ENCODE data around the gene RNLS. TPM values are rescaled to one million over a fixed set of nuclear protein-coding genes. Genes with fewer than 3 reads are reported as not detected.
A peak's percentile ranks its signal among the peaks of the same experiment; 100 is the strongest.

The RNLS gene
- total RNA-seq, 1 donor from 2014 or later, result 3.7 TPM

DNA sequence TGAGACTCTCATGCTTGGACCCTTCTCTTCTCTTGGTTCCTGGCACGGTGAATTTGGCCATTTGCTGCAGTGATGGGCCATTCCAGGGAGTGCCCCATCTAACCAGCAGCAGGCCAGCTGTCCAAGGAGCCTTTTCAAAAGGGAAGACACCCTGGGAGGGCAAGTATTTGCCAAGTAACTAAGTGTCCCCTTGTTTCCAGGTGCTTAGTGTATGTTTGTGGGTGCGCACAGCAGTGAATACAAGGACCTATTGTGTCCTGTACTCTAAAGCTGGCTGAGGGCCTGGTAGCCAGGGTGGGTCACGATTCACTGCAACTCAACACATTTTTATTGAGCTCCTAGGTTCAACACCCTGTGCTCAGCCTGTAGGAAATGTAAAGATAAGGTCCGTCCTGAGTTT lies 348.8 kb downstream of the RNLS start:
- Histone ChIP-seq H3K4me3 (no peak overlapping the region), H3K4me1 (peaks cover 18% of the 10 kb centered on the region), H3K36me3 (no peaks in the 10 kb centered on the region), H3K27ac (no peak overlapping the region), H3K27me3 (no peaks in the 10 kb centered on the region), H3K9me3 (no peaks in the 10 kb centered on the region)
- intact Hi-C loops (cut with DNase I), result no loop called here
- ATAC-seq, result no peak
- no peak for DNase-seq
- TF ChIP-seq CTCF (IDR thresholded peaks at IDR 0.05), result no peak

DNA sequence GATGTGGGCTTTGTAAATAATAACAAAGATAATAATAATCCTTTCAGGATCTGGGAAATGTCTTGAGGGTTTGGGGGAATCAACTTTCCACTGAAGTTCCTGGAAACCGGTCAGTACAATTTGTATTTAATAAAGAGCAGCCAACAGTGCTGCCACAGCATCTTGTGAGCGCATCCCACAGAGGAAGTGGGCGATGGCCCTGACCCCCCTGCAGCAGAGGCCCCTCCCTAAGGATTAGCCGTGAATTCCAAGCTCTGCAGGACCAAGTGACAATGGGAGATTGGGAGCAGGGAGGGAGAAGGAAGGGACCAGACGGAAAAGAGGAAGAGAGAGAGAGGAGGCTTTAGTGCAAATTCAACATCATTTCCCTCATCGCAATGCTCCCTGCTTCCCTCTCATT lies 349.2 kb downstream of the RNLS start:
- H3K36me3 ChIP-seq, result no peaks in the 10 kb centered on the region
- no peak overlapping the region for H3K4me3 ChIP-seq
- no peaks in the 10 kb centered on the region for H3K27me3 ChIP-seq
- intact Hi-C loops (cut with DNase I), result no loop called here
- TF ChIP-seq CTCF (IDR thresholded peaks at IDR 0.05), result no peak
- peaks cover 18% of the 10 kb centered on the region for H3K4me1 ChIP-seq
- no peak overlapping the region for H3K27ac ChIP-seq
- ATAC-seq (no peak), DNase-seq (no peak)
- no peaks in the 10 kb centered on the region for H3K9me3 ChIP-seq

GRCh38 chr10:88232983-88233543 lies 350.1 kb downstream of the RNLS start:
- ATAC-seq, result no peak
- H3K36me3 ChIP-seq, result no peaks in the 10 kb centered on the region
- DNase-seq, result no peak
- H3K4me3 ChIP-seq, result no peak overlapping the region
- H3K9me3 ChIP-seq, result no peaks in the 10 kb centered on the region
- intact Hi-C loops (cut with DNase I), result no loop called here
- peaks cover 15% of the 10 kb centered on the region for H3K4me1 ChIP-seq
- no peak overlapping the region for H3K27ac ChIP-seq
- no peak for TF ChIP-seq CTCF (IDR thresholded peaks at IDR 0.05)
- no peaks in the 10 kb centered on the region for H3K27me3 ChIP-seq

- peak; percentile 35 for ATAC-seq
- no peak overlapping the region for H3K4me3 ChIP-seq
- DNase-seq, result peak; percentile 69
- intact Hi-C loops (cut with DNase I), result no loop called here
- no peak for TF ChIP-seq CTCF (IDR thresholded peaks at IDR 0.05)
- H3K36me3 ChIP-seq, result no peaks in the 10 kb centered on the region
- H3K27ac ChIP-seq, result no peak overlapping the region
- H3K27me3 ChIP-seq, result no peaks in the 10 kb centered on the region
- H3K4me1 ChIP-seq, result peaks cover 15% of the 10 kb centered on the region
- H3K9me3 ChIP-seq, result no peaks in the 10 kb centered on the region
Measured at GRCh38 chr10:88232029-88232895, 350.9 kb downstream of the RNLS start.

DNA sequence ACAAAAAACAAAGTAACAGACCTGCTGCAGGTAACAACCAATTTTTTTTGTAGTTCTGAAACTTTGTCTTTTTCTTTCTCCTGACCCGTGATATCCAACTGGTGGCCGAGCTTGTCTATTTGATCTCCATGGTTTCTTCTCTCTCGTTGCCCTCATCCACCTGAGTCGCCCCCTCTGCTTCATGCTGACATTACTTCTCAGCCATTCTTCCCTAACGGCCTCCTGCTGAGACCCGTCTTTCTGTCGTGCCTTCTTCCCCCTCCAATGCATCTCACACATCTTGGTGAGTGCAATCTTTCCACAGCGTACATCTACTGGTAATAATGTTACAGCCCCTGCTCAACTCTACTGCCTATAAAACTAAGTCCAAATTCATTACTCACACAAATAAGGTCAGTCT lies 352.9 kb downstream of the RNLS start:
- Histone ChIP-seq H3K4me1 (no peaks in the 10 kb centered on the region), H3K27ac (no peak overlapping the region), H3K4me3 (no peak overlapping the region), H3K36me3 (no peaks in the 10 kb centered on the region), H3K27me3 (no peaks in the 10 kb centered on the region), H3K9me3 (no peaks in the 10 kb centered on the region)
- intact Hi-C loops (cut with DNase I), result no loop called here
- ATAC-seq (no peak), DNase-seq (no peak)
- TF ChIP-seq CTCF (IDR thresholded peaks at IDR 0.05), result no peak
